Neural cell (in vitro differentiated cells): ENCODE measurements around the gene S1PR2. TPM values are rescaled to one million over a fixed set of nuclear protein-coding genes. Genes with fewer than 3 reads are reported as not detected.

Source experiments
- H2AFZ ChIP-seq: fragments of 200-600, 300-800 bp; sonication (generic), shearing (Covaris generic); 2 replicates; pipeline ENCODE4 v1.6.0; 2014; ENCODE audit warnings: low read depth, mild to moderate bottlenecking, antibody characterized with exemption, low read length, moderate library complexity
- H3F3A ChIP-seq: fragments of 200-600 bp; shearing (Covaris generic); 2 replicates; pipeline ENCODE4 v1.6.1; 2016; ENCODE audit warnings: mild to moderate bottlenecking, moderate library complexity, mixed read lengths, antibody characterized with exemption, low read length; ENCODE audit not compliant: insufficient read depth, poor library complexity, severe bottlenecking
- H3K27ac ChIP-seq: fragments of 200-600, 300-800 bp; sonication (generic), shearing (Covaris generic); 2 replicates; pipeline ENCODE4 v1.5.1; 2014; ENCODE audit warnings: mild to moderate bottlenecking, low read length, moderate library complexity
- H3K27me3 ChIP-seq: fragments of 300-800, 200-600 bp; sonication (generic), shearing (Covaris generic); 2 replicates; pipeline ENCODE4 v1.6.0; 2014; ENCODE audit warnings: mild to moderate bottlenecking, low read depth, low read length, moderate library complexity; ENCODE audit not compliant: insufficient read depth
- H3K36me3 ChIP-seq: fragments of 300-800, 200-600 bp; sonication (generic), shearing (Covaris generic); 2 replicates; pipeline ENCODE4 v1.5.1; 2014; ENCODE audit warnings: mild to moderate bottlenecking, antibody characterized with exemption, low read length, moderate library complexity; ENCODE audit not compliant: insufficient read depth
- H3K4me2 ChIP-seq: fragments of 300-800, 200-600 bp; sonication (generic), shearing (Covaris generic); 2 replicates; pipeline ENCODE4 v1.6.0; 2014; ENCODE audit warnings: mild to moderate bottlenecking, low read length
- H3K4me3 ChIP-seq: fragments of 300-800, 200-600 bp; sonication (generic), shearing (Covaris generic); 2 replicates; pipeline ENCODE4 v1.5.1; 2014; ENCODE audit warnings: mild to moderate bottlenecking, low read length, moderate library complexity
- H3K79me2 ChIP-seq: fragments of 200-600 bp; shearing (Covaris generic); replicated peaks from 2 replicates; pipeline ENCODE4 v1.6.0; 2014; ENCODE audit warnings: mild to moderate bottlenecking, low read length, moderate library complexity; ENCODE audit not compliant: insufficient read depth
- H3K9ac ChIP-seq: fragments of 300-800, 200-600 bp; sonication (generic), shearing (Covaris generic); 2 replicates; pipeline ENCODE4 v1.6.1; 2016; ENCODE audit warnings: mild to moderate bottlenecking, low read length, mixed read lengths
- H3K9me2 ChIP-seq: fragments of 200-600 bp; shearing (Covaris generic); 2 replicates; pipeline ENCODE4 v1.6.1; 2016; ENCODE audit warnings: mild to moderate bottlenecking, low read length, mixed read lengths; ENCODE audit not compliant: insufficient read depth
- H3K9me3 ChIP-seq: fragments of 200-600, 300-800 bp; sonication (generic), shearing (Covaris generic); 2 replicates; pipeline ENCODE4 v1.6.1; 2016; ENCODE audit warnings: mild to moderate bottlenecking, mixed run types, low read length, moderate library complexity, mixed read lengths
- H4K20me1 ChIP-seq: fragments of 200-600 bp; shearing (Covaris generic); 2 replicates; pipeline ENCODE4 v1.6.1; 2016; ENCODE audit warnings: mild to moderate bottlenecking, mixed run types; ENCODE audit not compliant: insufficient read depth
- CTCF ChIP-seq: fragments of 450-650 bp; IDR thresholded peaks from 2 replicates; pipeline ENCODE4 v1.5.1; 2014; ENCODE audit warnings: antibody characterized with exemption, mild to moderate bottlenecking, moderate library complexity; ENCODE audit not compliant: poor library complexity, severe bottlenecking
- EZH2 ChIP-seq: fragments of 200-600, 300-800 bp; shearing (Covaris generic), sonication (generic); IDR thresholded peaks from 2 replicates; pipeline ENCODE4 v1.6.1; 2014; ENCODE audit warnings: antibody characterized with exemption, low read length, borderline replicate concordance, mild to moderate bottlenecking; ENCODE audit not compliant: insufficient read depth, poor library complexity, severe bottlenecking
- MXI1 ChIP-seq: fragments of 450-650 bp; conservative IDR thresholded peaks from 2 replicates; pipeline ENCODE4 v1.6.1; 2014; ENCODE audit warnings: antibody characterized with exemption, mild to moderate bottlenecking; ENCODE audit not compliant: poor library complexity, severe bottlenecking
- POLR2AphosphoS5 ChIP-seq: IDR thresholded peaks from 2 replicates; pipeline ENCODE4 v1.6.1; 2012
- RAD21 ChIP-seq: fragments of 450-650 bp; conservative IDR thresholded peaks from 2 replicates; pipeline ENCODE4 v1.6.1; 2014; ENCODE audit warnings: antibody characterized with exemption, mild to moderate bottlenecking, moderate library complexity
- SMC3 ChIP-seq: fragments of 450-650 bp; conservative IDR thresholded peaks from 2 replicates; pipeline ENCODE4 v1.6.1; 2014; ENCODE audit warnings: antibody characterized with exemption, mild to moderate bottlenecking, moderate library complexity; ENCODE audit not compliant: poor library complexity
- TAF1 ChIP-seq: IDR thresholded peaks from 2 replicates; pipeline ENCODE4 v1.6.1; 2012; ENCODE audit warnings: low read depth
- polyA plus RNA-seq: library from polyadenylated mRNA; depleted of rRNA; stranded (reverse); fragments of >200 nt; gene quantifications from 2 replicates; pipeline ENCODE4 v1.2.3, GENCODE V29; 2014

The S1PR2 gene
- polyA plus RNA-seq, 1 donor from 2014 or later, result 7.5 TPM

- Histone ChIP-seq H4K20me1 (no peaks in the 10 kb centered on the region), H2AFZ (no peak within 1 kb of the TSS), H3K4me2 (no peak within 1 kb of the TSS), H3K79me2 (no peaks in the 10 kb centered on the region), H3K9me2 (no peaks in the 10 kb centered on the region), H3K27ac (no peak within 1 kb of the TSS), H3K9ac (no peak within 1 kb of the TSS), H3F3A (no peaks in the 10 kb centered on the region), H3K4me3 (peak within 1 kb of the TSS; percentile 47), H3K9me3 (no peaks in the 10 kb centered on the region), H3K36me3 (no peaks in the 10 kb centered on the region), H3K27me3 (peaks cover 43% of the 10 kb centered on the region)
- TF ChIP-seq EZH2, result peak; percentile 36
- TF ChIP-seq POLR2AphosphoS5, result no peak
- no peak for TF ChIP-seq SMC3
Measured at GRCh38 chr19:10270616-10271394, 39.7 kb upstream of the S1PR2 start, which contains the start of gene ICAM1. Gene ICAM1, plus strand, starts transcription at chr19:10271120. Its CDS starts 40 bp downstream, at chr19:10271160.

- Histone ChIP-seq H3K79me2 (no peaks in the 10 kb centered on the region), H3K4me3 (peak overlapping the region; percentile 47), H3K27ac (no peak overlapping the region), H3K4me2 (no peak overlapping the region), H3K9ac (no peak overlapping the region), H3K36me3 (no peaks in the 10 kb centered on the region), H4K20me1 (no peaks in the 10 kb centered on the region), H3F3A (no peaks in the 10 kb centered on the region), H3K9me2 (no peaks in the 10 kb centered on the region), H2AFZ (no peak overlapping the region), H3K27me3 (peaks cover 43% of the 10 kb centered on the region), H3K9me3 (no peaks in the 10 kb centered on the region)
- TF ChIP-seq POLR2AphosphoS5, result no peak
Measured at GRCh38 chr19:10270180-10270615, 39.1 kb upstream of the S1PR2 start.

GRCh38 chr19:10269333-10270179 is 38.4 kb upstream of the S1PR2 start:
- peak overlapping the region; percentile 47 for H3K4me3 ChIP-seq
- no peaks in the 10 kb centered on the region for H3F3A ChIP-seq
- no peaks in the 10 kb centered on the region for H3K9me2 ChIP-seq
- H3K4me2 ChIP-seq, result no peak overlapping the region
- H3K36me3 ChIP-seq, result no peaks in the 10 kb centered on the region
- H3K27ac ChIP-seq, result no peak overlapping the region
- no peak overlapping the region for H3K9ac ChIP-seq
- peaks cover 43% of the 10 kb centered on the region for H3K27me3 ChIP-seq
- no peak overlapping the region for H2AFZ ChIP-seq
- H3K9me3 ChIP-seq, result no peaks in the 10 kb centered on the region
- no peaks in the 10 kb centered on the region for H4K20me1 ChIP-seq
- TF ChIP-seq TAF1 (no peak), MXI1 (peak; percentile 32), CTCF (peak; percentile 91), RAD21 (peak; percentile 92), SMC3 (peak; percentile 89), POLR2AphosphoS5 (no peak)
- no peaks in the 10 kb centered on the region for H3K79me2 ChIP-seq
